ENCODE measurements around the gene MRPL11. TPM values are rescaled to one million over a fixed set of nuclear protein-coding genes. Genes with fewer than 3 reads are reported as not detected.

The MRPL11 gene
- total RNA-seq, 2 experiments from 2014 or later: 17.7 to 21.0 TPM

DNA sequence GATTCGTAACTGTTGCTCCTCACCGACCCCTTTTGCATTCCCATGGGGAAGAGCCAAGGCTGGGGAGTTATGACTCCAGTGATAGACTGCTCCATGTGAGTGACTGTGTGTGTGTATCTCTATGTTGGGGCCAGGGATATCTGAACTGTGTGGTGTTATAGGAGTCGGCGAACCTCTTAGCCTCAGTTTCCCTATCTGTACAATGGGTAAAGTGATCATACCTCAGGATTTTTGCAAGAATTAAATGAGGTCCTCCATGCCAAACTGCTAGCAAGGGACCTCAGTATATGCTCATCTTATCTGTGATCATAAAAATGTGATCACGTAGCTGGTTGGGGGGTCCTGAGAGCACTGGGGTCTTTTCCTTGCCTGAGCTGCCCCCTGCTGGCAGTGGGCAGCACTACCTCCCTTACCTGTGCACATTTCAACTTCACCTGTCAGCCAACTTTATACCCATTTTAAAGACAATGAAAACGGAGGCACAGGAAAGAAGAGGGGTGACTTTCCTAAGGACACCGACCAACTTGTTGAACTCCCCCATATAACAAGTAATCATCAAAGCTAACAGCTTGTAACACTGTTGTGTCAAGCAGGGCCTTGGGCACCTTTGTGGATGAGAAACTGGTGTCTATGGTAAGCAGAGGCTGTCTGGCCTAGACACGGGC, 40.2 kb upstream of the MRPL11 start:
- H3K9me3 ChIP-seq (ENCODE audit: control insufficient read depth in 1 of 2, insufficient read depth in 1 of 2, low read length in 2 of 2): no peaks in the 10 kb centered on the region
- H3K27me3 ChIP-seq (ENCODE audit: control insufficient read depth in 1 of 2, insufficient read depth in 2 of 2, low read length in 2 of 2): no peaks in the 10 kb centered on the region
- peak overlapping the region; percentile 91 for H3K4me3 Mint-ChIP-seq
- H3K27me3 Mint-ChIP-seq: no peaks in the 10 kb centered on the region
- peak overlapping the region in 1 of 2 donors; percentile 79 for H3K27ac ChIP-seq (ENCODE audit: low read depth in 1 of 2, low read length in 2 of 2)
- peak overlapping the region; percentile 83 for H3K27ac Mint-ChIP-seq
- H3K4me1 Mint-ChIP-seq (ENCODE audit: low read depth): peaks cover 24% of the 10 kb centered on the region
- TF ChIP-seq, protein P1, sequence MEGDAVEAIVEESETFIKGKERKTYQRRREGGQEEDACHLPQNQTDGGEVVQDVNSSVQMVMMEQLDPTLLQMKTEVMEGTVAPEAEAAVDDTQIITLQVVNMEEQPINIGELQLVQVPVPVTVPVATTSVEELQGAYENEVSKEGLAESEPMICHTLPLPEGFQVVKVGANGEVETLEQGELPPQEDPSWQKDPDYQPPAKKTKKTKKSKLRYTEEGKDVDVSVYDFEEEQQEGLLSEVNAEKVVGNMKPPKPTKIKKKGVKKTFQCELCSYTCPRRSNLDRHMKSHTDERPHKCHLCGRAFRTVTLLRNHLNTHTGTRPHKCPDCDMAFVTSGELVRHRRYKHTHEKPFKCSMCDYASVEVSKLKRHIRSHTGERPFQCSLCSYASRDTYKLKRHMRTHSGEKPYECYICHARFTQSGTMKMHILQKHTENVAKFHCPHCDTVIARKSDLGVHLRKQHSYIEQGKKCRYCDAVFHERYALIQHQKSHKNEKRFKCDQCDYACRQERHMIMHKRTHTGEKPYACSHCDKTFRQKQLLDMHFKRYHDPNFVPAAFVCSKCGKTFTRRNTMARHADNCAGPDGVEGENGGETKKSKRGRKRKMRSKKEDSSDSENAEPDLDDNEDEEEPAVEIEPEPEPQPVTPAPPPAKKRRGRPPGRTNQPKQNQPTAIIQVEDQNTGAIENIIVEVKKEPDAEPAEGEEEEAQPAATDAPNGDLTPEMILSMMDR (IDR thresholded peaks at IDR 0.05): peak; percentile 71
- H3K4me1 ChIP-seq (ENCODE audit: insufficient read depth, low read length): peaks cover 29% of the 10 kb centered on the region
- peaks cover 27% of the 10 kb centered on the region for H3K36me3 Mint-ChIP-seq (ENCODE audit: low read depth)
- ChIA-PET POLR2A (interaction anchor here (0.7 to 3.7 kb wide), 6 partner anchors 8 to 761 kb away, joined by 3 to 88 read pairs (median 5); partner anchors contain the start of genes BBS1 and PELI3), CTCF (interaction anchor here (0.8 to 2.4 kb wide), 5 partner anchors 10 to 199 kb away, joined by 3 to 13 read pairs (median 12); partner anchors contain the start of genes MRPL11, PELI3 and RBM4B)
- H3K9me3 Mint-ChIP-seq: no peaks in the 10 kb centered on the region
- H3K36me3 ChIP-seq (ENCODE audit: insufficient read depth, low read length): peaks cover 15% of the 10 kb centered on the region
- DNase-seq: peak in 6 of 14 experiments; percentile 11 to 65 (median 42)
- intact Hi-C loops (cut with DNase I, micrococcal nuclease): loop anchor here (1.0 to 2.0 kb wide), 2 partner anchors 40 to 71 kb away; partner anchors contain the start of gene MRPL11 (in 1 of the 2)
- peak overlapping the region; percentile 79 for H3K4me3 ChIP-seq (ENCODE audit: low read length)
- no peak for ATAC-seq (ENCODE audit: poor library complexity)

DNA sequence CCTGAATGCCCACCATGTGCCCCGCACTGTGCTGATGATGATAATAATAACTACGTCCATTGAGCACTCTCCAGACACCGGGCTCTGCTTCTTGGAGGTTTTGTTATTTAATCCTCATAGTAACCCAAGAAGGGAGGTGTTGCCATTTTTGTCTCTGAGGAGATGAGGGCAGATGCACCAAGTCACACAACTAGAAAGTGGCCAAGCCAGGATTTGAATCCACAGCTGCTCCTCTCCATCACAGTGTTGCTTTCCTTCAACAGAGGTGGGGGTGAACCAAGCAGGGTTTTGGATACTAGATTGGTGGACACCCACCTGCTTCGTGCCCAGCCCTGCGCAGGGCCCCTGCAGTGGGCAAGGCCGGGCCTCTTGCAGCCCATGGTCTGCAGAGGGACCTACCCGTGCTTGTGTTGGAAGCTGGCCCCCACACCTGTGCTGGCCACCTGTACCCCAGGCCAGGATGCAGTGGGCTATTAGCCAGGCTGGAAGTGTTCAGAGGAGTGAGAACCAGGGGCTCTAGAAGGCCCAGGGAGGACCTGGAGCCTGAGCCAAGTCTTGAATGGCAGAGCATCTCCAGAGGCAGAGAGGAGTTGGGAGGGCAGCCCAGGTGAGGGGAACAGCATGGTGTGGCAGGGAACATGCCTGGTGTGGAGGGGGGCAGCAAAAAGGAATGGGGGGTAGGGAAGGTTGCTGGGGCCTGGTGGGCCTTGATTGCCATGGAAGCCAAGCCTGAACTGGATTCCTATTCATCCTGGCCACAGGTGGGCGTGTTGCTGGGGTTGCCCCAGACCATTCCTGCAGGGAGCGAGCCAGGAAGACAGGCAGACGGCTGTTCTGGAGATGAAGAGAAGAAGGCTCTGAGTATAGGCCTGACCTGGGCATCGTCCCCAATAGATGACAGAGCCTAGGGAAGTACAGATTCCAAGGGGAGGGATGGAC, 38.9 kb upstream of the MRPL11 start:
- ChIA-PET POLR2A (interaction anchor here (3.7 kb wide), 1 partner anchor 10 kb away, joined by 88 read pairs; the partner anchor contains the start of gene PELI3), CTCF (interaction anchor here (1.5 kb wide), 1 partner anchor 8 kb away, joined by 4 read pairs; no protein-coding TSS in a partner anchor)
- H3K4me1 Mint-ChIP-seq (ENCODE audit: low read depth): peaks cover 24% of the 10 kb centered on the region
- no peak overlapping the region for H3K27ac Mint-ChIP-seq
- H3K4me3 Mint-ChIP-seq: peak overlapping the region; percentile 74
- no peaks in the 10 kb centered on the region for H3K9me3 Mint-ChIP-seq
- intact Hi-C loops (cut with DNase I, micrococcal nuclease): loop anchor here in 1 of 2 experiments (2.0 kb wide), 1 partner anchor 39 kb away; the partner anchor contains the start of gene MRPL11
- Histone ChIP-seq H3K36me3 (ENCODE audit: insufficient read depth, low read length) (peaks cover 23% of the 10 kb centered on the region), H3K4me1 (ENCODE audit: insufficient read depth, low read length) (peaks cover 29% of the 10 kb centered on the region), H3K27ac (ENCODE audit: low read depth in 1 of 2, low read length in 2 of 2) (no peak overlapping the region), H3K27me3 (ENCODE audit: control insufficient read depth in 1 of 2, insufficient read depth in 2 of 2, low read length in 2 of 2) (no peaks in the 10 kb centered on the region), H3K9me3 (ENCODE audit: control insufficient read depth in 1 of 2, insufficient read depth in 1 of 2, low read length in 2 of 2) (no peaks in the 10 kb centered on the region), H3K4me3 (ENCODE audit: low read length) (no peak overlapping the region)
- no peaks in the 10 kb centered on the region for H3K27me3 Mint-ChIP-seq
- no peak for ATAC-seq (ENCODE audit: poor library complexity)
- H3K36me3 Mint-ChIP-seq (ENCODE audit: low read depth): peaks cover 24% of the 10 kb centered on the region
- peak in 1 of 14 experiments; percentile 12 for DNase-seq
- TF ChIP-seq, protein P1 (IDR thresholded peaks at IDR 0.05): no peak

DNA sequence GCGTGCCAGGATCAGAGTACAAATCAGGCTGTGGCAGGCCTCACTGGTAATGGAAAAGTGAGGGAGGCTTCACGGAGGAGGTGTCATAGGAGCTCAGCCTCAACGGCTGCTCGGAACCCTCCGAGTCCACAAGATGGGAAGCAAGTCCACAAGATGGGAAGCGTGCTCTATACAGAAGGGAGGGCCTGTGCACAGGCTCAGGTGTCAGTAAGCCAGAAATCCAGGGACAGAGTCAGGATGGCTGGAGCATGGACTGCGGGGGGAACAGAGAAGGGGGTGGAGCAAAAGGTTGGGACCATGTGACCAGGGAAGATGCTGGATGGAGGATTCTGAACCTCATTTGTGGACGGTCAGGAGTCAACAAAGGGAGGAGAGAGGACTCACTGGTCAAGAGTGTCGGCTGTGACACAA, 38.2 kb upstream of the MRPL11 start:
- POLR2A ChIA-PET: no interaction called here
- ATAC-seq (ENCODE audit: poor library complexity) (no peak), DNase-seq (peak in 1 of 14 experiments; percentile 15)
- CTCF ChIA-PET: no interaction called here
- Histone ChIP-seq H3K4me1 (ENCODE audit: insufficient read depth, low read length) (peaks cover 24% of the 10 kb centered on the region), H3K27me3 (ENCODE audit: control insufficient read depth in 1 of 2, insufficient read depth in 2 of 2, low read length in 2 of 2) (no peaks in the 10 kb centered on the region), H3K27ac (ENCODE audit: low read depth in 1 of 2, low read length in 2 of 2) (no peak overlapping the region), H3K36me3 (ENCODE audit: insufficient read depth, low read length) (peaks cover 25% of the 10 kb centered on the region), H3K4me3 (ENCODE audit: low read length) (no peak overlapping the region), H3K9me3 (ENCODE audit: control insufficient read depth in 1 of 2, insufficient read depth in 1 of 2, low read length in 2 of 2) (no peaks in the 10 kb centered on the region)
- TF ChIP-seq, protein P1 (IDR thresholded peaks at IDR 0.05): no peak
- Mint-ChIP-seq H3K36me3 (ENCODE audit: low read depth) (peaks cover 25% of the 10 kb centered on the region), H3K4me3 (peak overlapping the region; percentile 62), H3K27ac (peak overlapping the region; percentile 55), H3K27me3 (no peaks in the 10 kb centered on the region), H3K4me1 (ENCODE audit: low read depth) (peaks cover 24% of the 10 kb centered on the region), H3K9me3 (no peaks in the 10 kb centered on the region)
- intact Hi-C loops (cut with DNase I, micrococcal nuclease): no loop called here
